Endothelial cell of hepatic sinusoid (primary cell): ENCODE measurements around the gene KCNH3.

Experiments used
- in situ Hi-C: cut with HindIII; loops from 2 replicates; pipeline ENCODE4 v1.10.0; 2017; ENCODE audit warnings: low sequenced_read_pairs

The KCNH3 gene, protein sequence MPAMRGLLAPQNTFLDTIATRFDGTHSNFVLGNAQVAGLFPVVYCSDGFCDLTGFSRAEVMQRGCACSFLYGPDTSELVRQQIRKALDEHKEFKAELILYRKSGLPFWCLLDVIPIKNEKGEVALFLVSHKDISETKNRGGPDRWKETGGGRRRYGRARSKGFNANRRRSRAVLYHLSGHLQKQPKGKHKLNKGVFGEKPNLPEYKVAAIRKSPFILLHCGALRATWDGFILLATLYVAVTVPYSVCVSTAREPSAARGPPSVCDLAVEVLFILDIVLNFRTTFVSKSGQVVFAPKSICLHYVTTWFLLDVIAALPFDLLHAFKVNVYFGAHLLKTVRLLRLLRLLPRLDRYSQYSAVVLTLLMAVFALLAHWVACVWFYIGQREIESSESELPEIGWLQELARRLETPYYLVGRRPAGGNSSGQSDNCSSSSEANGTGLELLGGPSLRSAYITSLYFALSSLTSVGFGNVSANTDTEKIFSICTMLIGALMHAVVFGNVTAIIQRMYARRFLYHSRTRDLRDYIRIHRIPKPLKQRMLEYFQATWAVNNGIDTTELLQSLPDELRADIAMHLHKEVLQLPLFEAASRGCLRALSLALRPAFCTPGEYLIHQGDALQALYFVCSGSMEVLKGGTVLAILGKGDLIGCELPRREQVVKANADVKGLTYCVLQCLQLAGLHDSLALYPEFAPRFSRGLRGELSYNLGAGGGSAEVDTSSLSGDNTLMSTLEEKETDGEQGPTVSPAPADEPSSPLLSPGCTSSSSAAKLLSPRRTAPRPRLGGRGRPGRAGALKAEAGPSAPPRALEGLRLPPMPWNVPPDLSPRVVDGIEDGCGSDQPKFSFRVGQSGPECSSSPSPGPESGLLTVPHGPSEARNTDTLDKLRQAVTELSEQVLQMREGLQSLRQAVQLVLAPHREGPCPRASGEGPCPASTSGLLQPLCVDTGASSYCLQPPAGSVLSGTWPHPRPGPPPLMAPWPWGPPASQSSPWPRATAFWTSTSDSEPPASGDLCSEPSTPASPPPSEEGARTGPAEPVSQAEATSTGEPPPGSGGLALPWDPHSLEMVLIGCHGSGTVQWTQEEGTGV

DNA sequence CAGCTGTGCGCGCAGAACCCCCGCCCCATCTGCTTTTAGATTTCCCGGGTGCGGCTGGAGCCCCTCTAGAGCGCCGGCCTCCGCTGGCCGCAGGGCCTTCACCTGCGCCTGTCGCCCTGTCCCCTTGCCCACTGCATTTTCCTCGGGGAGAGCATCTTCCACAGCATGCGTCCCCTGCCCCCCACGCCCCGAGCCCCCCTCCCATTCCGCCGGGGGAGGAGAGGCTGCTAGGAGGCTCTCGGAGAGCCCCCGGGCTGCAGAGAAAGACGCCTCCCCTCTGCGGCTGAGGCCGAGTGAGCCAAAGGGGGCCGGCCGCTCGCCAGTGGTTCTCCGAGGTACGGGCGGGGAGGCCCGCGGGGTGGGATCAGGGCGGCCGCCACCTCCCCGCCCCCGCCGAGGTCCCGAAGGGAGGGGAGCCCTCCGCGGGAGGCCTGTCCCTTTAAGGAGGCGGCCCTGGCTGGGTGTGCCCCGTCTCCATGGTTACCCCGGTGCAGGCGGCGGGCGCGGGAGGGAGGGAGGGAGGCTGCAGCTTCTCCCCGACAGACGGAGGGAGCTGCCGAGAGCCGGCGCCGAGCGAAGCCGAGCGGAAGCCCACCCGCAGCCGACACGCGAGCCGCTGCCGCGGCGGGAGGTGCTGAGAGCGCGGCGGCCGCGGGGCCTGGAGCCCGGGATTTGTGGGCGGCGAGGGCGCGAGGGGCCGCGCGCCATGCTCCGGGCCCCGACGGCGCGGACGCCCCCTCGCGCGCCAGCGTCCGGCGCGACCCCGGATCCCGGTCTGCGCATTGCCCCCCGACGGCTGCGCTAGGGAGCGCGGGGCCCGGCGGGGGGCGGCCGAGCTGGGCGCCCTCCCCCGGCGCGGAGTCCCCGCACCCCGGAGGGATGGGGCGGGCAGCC lies at the start of gene KCNH3:
Gene KCNH3 (plus strand): TSS at position 521 of the 894 bp plus-strand sequence. CDS start 387 bp downstream, outside the sequence.
- in situ Hi-C loops: no loop called here

- in situ Hi-C loops: loop anchor here (10.0 kb wide), 1 partner anchor 124 kb away; the partner anchor contains the start of gene SPATS2
These were observed 49.7 kb upstream of the KCNH3 start for GRCh38 chr12:49489154-49489553.

DNA sequence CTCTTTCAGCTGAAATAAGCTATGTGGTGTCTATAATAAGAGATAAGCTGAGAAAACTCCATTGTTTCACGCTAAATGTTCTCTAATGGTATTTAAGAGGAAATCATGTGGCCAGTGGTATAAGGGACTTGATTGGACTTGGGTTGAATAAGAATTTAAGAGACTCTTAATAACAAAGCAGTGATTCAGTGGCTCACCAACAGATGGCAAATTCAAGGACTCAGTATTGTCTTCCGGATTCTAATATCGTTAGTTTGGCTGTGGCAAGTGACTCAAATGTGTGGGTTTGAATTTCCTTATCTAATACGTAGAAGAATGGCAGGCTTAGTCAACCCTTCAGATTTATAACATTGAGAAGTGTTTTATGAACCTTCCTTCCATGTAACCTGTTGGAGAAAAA lies 49.1 kb upstream of the KCNH3 start:
- in situ Hi-C loops: loop anchor here (10.0 kb wide), 1 partner anchor 125 kb away; the partner anchor contains the start of gene SPATS2

DNA sequence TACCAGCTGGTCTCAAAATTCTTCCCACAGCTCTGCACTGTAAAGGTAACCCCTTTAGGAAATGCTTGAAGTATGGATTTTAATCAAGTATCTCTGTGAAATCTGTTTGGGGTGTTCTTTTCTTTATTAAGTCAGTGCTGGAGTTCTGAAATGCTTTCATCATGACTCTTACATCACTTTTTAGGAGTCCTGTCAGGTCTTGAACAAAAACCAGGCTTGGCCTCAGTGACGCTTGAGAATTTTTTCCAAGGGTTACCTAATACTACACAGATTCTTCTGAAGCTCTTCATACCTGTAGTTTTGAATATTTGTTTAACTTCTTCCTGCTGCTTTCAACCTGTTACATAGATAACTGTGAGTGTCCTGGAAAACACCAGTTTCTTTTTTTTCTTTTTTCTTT lies 47.0 kb upstream of the KCNH3 start:
- in situ Hi-C loops: no loop called here

- in situ Hi-C loops: no loop called here
These were observed 44.9 kb upstream of the KCNH3 start for GRCh38 chr12:49493900-49494299.

DNA sequence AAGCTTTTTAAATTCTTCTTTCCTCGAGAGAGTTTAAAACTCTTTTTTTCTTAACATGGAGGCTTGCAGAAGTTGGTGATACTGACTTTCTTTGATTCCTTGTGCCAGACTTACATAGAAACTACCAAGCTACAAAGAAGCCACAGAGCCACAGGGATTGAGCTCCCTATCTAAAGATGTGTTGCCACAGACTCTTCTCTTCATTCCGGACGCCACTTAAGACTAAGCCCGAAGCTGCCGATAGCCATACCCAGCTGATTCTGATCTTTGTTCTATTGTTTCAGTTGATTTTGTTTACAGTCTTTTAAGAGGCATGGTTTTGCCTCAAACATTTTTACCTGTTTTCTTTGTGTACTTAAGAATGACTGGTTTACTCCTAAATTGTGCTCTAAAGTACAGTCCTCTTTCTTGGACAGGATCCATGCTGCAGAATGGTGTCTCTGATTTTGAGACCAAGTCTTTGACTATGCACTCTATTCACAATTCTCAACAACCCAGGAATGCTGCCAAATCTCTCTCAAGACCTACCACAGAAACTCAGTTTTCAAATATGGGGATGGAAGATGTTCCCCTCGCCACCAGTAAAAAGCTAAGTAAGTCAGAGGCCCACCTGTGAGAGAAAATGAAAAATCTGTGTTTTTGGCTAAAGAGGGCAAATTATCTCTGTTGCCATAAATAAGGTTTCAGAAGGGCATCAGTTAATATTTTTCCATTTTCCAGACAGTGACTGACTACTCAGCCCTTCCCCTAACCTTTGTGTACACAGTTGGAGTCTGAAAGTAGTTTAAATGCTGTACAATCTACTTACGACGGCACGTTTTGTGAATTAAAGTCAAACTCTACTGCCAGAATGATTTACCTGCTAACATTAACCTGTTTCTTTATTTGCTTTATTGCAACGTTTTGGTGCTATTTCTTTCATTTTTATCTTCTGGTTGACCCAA lies 42.1 kb upstream of the KCNH3 start:
- in situ Hi-C loops: no loop called here

DNA sequence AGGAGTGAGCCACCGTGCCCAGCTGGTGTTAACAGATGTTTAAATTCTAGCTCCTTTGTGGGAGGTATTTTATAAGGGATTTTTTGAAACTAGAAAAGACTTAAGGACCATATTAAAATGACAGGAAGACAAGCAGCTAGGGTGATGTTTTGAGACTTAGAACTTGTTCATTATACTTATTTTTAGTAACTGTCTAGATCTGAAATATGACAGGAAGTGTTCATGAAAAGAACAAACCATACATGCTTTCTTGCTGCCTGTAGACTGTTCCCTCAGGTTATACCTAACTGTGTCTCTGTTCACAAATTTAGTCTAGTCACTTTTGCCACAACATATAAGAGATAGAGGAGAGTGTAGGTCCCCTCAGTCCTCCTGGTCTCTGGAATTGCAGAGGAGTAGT lies 36.9 kb upstream of the KCNH3 start:
- in situ Hi-C loops: no loop called here

DNA sequence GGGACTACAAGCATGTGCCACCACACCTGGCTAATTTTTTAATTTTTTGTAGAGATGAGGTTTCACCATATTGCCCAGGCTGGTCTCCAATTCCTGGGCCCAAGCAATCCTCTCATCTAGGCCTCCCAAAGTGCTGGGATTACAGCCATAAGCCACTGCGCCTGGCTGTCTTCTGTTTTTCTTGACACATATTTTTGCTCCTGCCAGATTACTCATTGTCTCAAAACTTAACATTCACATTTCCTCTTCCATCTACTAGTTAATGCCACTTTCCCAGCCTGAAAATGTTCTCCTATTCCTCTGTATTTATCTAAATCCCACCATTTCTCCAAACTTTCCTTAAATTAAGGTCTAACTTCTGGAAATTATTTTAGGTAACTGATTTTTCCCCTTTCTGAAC lies 36.2 kb upstream of the KCNH3 start:
- in situ Hi-C loops: no loop called here

GRCh38 chr12:49503674-49504180 lies 35.1 kb upstream of the KCNH3 start:
- in situ Hi-C loops: no loop called here

GRCh38 chr12:49505672-49506071 lies 33.2 kb upstream of the KCNH3 start:
- in situ Hi-C loops: no loop called here

GRCh38 chr12:49507139-49507538 lies 31.7 kb upstream of the KCNH3 start:
- in situ Hi-C loops: no loop called here

- in situ Hi-C loops: loop anchor here (5.0 kb wide), 1 partner anchor 48 kb away; no protein-coding TSS in a partner anchor
These were observed 29.1 kb upstream of the KCNH3 start for GRCh38 chr12:49509681-49510080.

DNA sequence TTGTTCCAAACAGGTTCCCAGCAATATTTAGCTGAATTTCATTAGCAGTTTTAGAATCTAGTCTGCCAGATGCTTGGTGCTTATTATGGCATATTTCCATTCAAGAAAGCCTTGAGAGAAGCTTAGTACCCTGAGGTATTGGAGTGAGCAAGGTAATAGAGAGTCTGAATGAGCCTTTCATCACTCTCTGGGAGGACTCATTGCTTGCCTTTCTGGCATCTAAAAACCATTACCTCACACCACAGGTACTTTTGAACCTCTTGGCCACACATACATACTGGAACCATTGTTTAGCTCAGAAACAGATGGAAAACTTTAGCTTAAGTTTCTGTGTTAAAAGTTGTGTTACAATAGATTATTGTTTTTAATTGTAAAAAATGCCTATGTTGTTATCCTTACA lies 27.4 kb upstream of the KCNH3 start:
- in situ Hi-C loops: loop anchor here (5.0 kb wide), 1 partner anchor 46 kb away; no protein-coding TSS in a partner anchor

- in situ Hi-C loops: loop anchor here (5.0 kb wide), 1 partner anchor 45 kb away; no protein-coding TSS in a partner anchor
These were observed 26.3 kb upstream of the KCNH3 start for GRCh38 chr12:49512546-49512945.

- in situ Hi-C loops: no loop called here
These were observed 23.6 kb upstream of the KCNH3 start for GRCh38 chr12:49515266-49515665.

GRCh38 chr12:49518914-49519573 lies 19.8 kb upstream of the KCNH3 start:
- in situ Hi-C loops: no loop called here

- in situ Hi-C loops: no loop called here
These were observed 19.3 kb upstream of the KCNH3 start for GRCh38 chr12:49519574-49519936.

DNA sequence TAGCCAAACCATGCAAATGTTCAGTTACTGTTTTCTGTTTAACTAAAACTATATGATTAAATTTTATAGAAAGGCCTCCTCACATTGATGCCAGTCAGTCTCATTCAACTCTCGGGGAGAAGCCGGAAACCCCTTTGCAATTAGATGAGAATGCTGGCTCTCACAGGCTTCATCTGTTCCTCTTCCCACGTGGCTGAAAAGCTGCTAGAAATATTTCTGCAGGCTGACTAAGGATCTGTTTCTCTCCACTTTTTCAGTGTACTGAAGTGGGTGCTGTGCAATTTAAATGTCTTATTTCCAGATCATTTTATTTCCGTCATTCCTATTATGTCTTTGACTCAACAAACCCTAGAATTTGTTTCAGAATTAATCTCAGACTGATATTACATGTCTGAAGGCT lies 17.4 kb upstream of the KCNH3 start:
- in situ Hi-C loops: no loop called here
